HG02943 (cell line): ENCODE results near the gene ZNF549.

Experiments used
- ATAC-seq: cut with Tn5 transposase; IDR thresholded peaks from one replicate; pipeline ENCODE4 v1.9.1; 2021; ENCODE audit warnings: mild to moderate bottlenecking, low read depth, moderate library complexity; ENCODE audit not compliant: unreplicated experiment

ZNF549 gene

DNA sequence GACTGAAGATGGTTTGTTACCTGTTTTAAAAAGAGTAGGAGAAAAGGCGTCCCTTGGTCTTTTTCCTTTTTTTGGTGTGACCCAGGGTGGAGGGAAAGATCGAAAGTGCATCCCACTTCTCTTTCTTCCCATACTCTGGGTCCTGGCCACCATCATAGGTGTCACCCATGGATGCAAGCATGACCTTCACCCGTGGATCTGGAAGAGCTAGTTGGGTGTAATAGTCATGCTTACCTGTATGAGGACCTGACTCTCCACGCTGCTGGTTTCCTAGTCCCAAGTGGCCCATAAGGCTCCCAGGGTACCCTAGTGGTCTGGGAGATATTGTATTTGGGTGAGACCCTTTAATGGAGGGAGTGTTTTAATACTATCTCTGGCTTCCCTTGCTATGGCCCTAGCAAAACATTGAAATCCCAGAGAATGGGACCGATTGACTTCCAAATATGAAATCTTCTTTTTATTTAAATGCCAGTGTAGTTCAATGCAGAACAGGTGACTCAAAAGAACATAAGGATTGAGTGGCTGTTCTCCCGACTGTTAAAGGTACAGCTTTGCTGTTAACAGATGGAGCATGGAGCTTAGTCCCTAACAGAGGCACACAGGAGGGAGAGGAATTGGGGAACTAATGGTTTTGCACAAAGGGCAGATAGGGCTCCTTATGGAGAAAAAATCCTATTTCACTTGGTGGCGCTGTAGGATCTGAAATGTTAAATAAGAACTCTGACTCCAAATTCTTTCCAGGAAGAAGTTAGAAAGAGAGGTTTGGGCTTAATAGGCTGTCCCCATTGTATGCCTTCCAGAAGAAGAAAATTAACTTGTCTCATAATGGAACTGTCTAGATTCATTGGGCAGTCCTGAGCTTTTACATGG is 39.5 kb downstream of the ZNF549 start:
- ATAC-seq, result no peak

DNA sequence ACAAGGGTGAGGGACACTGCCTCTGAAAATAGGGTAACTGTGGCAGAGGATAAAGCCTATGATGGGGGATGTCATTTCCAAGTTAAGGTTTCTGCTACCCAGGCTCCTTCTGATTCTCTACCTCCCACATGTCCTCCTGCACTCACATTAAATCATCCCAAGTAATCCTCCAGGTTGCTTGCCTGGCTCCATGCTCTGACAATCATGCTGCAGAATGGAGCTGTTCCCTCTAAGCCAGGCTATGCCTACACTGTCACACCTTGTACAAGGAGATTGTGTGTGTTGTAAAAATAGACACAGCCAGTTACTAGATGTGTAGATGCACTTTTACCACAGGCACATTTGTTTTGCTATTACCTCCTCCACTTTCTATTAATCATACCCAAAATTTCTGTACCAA is 43.6 kb downstream of the ZNF549 start:
- no peak for ATAC-seq

DNA sequence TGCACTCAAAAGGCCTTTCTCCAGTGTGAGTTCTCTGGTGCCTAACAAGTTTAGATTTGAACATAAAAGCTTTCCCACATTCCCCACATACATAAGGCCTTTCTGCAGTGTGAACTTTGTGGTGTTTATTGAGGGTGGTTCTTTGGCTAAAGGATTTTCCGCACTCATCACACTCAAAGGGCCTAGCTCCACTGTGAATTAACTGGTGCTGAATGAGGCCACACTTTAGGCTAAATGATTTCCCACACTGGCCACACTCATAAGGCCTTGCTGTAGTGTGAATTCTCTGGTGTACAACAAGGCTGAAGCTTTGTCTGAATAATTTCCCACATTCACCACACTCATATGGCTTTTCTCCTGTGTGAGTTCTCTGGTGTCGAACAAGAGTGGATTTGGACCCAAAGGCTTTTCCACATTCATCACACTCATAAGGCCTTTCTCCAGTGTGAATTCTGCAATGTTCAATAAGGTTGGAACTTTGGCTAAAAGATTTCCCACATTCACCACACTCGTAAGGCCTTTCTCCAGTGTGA is 45.3 kb downstream of the ZNF549 start:
- ATAC-seq, result no peak

- no peak for ATAC-seq
Observed at GRCh38 chr19:57576661-57577060, 49.5 kb downstream of the ZNF549 start.

GRCh38 chr19:57578487-57579205 is 51.5 kb downstream of the ZNF549 start, which contains the start of gene ZNF416:
TSS of gene ZNF416 (minus strand) at chr19:57578911. CDS start at chr19:57578704, 207 bp downstream.
- ATAC-seq, result peak; percentile 95

DNA sequence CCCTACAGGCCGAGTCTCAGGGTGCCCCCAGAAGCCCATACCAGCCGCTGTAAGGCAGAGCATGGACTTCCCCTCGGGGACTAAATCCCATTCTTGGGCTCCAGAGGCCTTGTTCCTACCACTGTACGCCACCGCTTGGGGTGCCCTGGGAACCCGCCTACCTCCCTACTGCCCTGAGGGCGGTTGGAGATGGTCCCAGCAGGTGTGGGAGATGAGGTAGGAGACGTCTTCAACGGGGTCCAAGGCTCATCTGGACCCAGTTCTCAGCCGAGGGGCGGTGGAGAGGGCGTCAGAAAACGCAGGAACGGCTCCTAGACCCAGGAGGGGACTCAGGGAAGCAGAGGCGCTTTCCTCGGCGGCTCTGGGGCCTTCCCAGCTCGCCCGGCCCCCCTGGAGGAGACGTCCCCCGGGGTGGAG is 56.0 kb downstream of the ZNF549 start:
- no peak for ATAC-seq

GRCh38 chr19:57583521-57584416 is 56.6 kb downstream of the ZNF549 start, which contains the start of gene ZIK1:
TSS of gene ZIK1 (plus strand) at chr19:57584145. CDS start at chr19:57584357, 212 bp downstream.
- ATAC-seq, result no peak

GRCh38 chr19:57587529-57587928 is 60.4 kb downstream of the ZNF549 start:
- no peak for ATAC-seq

- ATAC-seq, result no peak
Observed at GRCh38 chr19:57599377-57599760, 72.2 kb downstream of the ZNF549 start.

GRCh38 chr19:57599761-57600383 is 72.7 kb downstream of the ZNF549 start, which contains the start of gene ZNF530:
TSS of gene ZNF530 (plus strand) at chr19:57599885. CDS start at chr19:57604346, 4,461 bp downstream.
- peak; percentile 94 for ATAC-seq

- ATAC-seq, result no peak
Observed at GRCh38 chr19:57606931-57607330, 79.8 kb downstream of the ZNF549 start.
